Inferior parietal cortex (tissue), 1 donor: ENCODE measurements around the gene ADCY2.

ENCODE experiments used
- DNase-seq: peaks from one replicate; pipeline ENCODE4 v3.0.0-alpha.2; 2016; ENCODE audit errors: extremely low spot score

The ADCY2 gene

DNA sequence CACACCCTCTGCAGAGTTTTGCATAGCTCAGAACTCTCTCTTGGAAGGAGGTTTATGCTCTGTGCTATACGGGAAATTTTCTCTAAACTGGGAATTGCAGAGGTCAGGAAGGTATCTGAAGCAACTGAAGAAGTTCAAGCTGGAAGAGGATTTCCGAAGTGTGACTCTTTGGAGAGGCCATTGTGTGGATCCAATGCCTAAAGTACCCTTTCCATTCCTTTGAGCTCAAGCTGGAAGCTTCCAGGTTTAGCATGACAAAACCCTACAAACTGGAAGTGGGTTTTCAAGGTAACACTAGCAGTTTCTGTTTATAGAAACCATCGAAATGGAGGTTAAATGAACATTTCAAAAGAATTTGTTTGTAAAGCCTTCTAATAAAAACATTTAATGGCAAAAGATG is 267.9 kb downstream of the ADCY2 start:
- DNase-seq = no peak

GRCh38 chr5:7664208-7664607 is 268.3 kb downstream of the ADCY2 start:
- DNase-seq = no peak

DNA sequence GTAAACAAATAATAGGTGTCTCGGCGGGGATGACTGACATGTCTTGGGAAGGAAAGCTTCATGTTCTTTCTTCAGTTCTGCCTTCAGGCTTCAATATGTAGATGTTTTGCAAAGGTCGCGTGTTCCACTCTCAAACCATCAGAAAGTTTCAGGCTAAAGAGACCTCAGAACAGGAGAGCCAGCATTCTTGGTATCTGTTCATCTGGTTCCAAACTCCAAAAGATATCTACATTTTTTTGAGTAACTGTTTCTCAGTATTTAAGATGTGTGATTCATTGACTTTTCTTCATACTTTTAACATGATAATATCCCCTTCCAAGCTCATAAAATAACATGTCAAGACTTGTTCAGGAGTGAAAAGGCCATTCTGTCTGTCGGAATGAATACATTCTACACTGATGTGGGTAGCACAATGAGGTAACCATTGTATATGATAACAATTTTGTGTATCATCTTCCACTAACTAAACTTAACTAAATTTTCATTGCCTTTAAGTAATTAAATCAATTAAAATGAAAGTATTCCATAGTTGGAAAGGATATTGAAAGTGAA is 271.4 kb downstream of the ADCY2 start:
- DNase-seq = no peak

- DNase-seq = no peak
Observed at GRCh38 chr5:7668161-7668560, 272.2 kb downstream of the ADCY2 start.

DNA sequence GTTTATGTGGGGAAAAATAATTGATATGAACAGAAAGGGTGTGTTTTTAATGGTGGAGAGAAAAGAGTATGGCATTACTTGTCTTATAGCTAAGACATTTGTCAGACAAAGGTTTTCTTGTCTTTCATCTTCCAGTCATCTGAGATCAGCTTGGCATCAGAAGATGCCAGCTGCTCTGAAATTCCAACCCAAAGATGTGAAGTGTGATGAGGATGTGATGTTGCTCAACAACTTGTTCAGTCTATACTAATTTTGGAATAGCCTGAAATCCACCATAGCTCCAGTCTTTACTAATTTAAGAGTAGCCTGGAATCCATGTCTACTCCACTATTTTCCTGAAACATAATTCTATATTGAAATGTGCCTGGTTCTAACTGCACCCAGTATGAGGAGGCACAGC is 272.7 kb downstream of the ADCY2 start:
- DNase-seq = no peak

DNA sequence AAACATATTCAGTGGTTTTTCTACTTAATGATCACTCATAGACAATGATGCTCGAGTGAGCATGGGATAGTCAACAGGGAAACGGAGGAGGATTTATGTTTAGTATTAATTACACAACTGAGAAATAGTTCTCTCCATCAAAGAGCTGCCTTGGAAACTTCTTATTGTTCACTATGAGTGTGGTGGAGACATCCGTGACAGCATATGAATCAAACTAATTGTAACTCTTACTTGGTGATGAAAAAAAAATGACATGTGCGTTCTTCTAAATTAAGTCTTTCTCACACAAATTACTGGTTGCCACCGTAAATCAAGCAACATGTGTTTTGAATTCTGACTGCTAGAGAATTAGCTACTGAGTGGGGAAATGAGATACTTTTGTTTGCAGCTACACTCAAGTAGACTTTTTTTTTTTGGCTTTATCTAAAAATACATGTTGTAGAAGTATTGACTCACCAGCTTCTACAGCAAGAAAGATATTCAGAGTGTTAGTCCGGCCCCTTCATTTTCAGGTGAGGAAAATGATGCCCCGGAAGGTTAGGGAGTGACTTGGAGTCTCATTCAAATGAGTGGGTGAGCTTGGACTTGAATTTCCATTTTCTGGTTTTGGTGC is 275.5 kb downstream of the ADCY2 start:
- no peak for DNase-seq

DNA sequence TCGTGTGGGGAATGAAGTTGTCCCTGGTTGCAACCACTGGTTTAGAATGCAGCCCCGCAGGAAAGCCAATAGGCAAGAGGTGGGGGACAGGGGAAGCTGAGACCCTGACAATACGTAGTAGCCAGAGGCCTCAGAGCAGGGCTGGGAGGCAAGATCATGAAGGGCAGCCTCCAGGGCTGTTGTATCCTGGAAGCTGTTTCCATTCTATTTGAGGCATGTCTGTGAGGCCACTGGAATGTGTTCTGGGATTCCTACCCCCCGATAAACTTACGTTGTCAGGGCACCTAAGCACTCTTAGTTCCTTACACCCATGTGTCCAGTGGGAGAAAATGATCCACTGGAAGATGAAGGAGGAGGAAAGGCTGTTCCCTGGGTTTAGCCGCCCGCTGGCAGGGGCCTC is 277.7 kb downstream of the ADCY2 start:
- no peak for DNase-seq

DNA sequence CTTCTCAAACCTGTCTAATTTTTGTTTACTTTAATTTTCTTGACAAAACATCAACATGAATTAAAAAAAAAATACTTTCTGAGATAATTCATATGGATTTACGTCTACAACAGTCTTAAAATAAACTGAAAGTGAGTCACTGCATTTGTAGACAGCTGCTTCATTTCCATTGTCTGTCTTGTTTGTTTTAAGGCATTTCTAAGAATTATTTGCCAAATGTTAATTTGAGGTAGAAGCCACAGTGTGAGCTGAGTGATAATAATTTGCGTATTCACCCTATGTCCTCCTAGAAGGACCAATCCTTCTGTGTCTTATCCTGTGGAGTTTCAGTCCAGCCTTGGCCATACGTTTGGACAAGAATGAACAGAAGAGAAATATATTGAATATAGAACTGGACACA is 280.5 kb downstream of the ADCY2 start:
- DNase-seq = no peak

DNA sequence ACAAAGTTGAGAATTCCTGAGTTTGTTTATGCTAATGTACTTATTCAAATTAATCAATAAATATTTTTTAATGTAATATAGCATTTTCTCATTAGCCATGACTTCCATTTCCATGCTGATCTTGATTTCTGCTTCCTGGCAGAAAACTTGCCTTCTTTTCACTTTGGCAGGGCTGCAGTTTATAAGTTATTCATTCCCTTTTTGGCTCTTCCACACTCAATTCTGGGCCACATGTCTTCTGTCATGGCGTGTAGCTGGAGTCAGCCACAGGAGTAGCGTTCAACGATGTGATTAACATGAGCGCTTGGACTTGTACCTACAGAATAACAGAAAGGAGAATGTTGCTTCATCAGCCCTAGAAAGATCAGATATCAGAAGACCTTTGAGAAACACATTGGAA is 282.1 kb downstream of the ADCY2 start:
- DNase-seq = no peak

DNA sequence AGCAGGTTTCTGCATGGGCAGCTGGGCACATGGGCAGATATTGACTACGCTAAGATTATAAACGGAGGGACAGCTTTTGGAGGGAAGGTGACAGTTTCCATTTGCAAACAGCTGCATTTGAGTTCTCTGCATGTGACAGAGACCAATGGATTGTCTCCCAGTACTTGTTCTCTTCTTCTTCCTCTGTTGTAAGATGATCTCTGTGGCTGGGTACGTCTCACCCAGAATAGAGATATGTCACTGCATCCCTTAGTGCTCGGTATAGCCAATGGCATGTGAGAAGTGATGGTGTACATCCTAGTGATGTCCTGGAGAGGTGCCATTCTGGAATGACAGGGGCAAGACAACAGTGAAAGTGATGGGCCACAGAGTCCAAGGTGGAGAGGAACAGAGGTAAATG is 283.7 kb downstream of the ADCY2 start:
- DNase-seq = no peak

GRCh38 chr5:7680260-7680659 is 284.3 kb downstream of the ADCY2 start:
- no peak for DNase-seq

GRCh38 chr5:7682379-7682778 is 286.4 kb downstream of the ADCY2 start:
- DNase-seq = no peak

DNA sequence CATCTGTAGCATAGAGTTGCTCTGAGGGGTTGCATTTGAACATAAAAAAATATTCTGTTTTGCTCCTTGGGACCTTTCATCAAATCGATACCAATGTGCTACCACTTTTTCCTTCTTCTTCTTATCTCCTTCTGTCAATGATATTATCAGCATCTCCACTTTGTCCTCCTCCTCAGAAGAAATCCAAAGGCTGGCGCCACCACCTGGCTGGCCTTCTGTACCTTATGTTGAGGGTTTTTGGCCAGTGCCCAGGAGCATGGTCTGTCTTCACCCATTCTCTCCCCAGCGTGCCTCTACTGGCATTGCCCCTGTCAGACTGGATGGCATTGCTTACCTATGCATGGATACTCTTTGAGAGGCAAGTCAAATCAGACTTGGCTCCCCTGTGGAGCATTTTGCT is 287.8 kb downstream of the ADCY2 start:
- DNase-seq = no peak

DNA sequence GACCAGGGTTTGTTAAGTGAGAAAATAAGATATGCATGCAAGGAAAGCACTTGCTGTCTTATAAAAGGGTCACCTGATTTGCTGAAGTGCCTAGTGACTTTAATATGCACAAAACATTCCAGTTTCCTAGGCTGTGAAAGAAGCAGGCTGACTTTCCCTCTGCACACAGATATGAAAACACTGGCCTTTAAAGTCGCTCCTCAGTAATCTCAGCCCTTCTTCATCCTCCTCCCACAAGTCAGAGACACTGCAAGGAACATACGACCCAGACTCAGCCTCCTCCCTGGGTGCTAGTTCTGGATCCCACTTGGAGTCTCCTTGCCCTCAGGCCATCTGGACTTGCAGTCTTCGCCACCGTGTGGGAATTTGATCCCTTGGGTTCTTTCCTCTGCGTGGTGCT is 288.9 kb downstream of the ADCY2 start:
- DNase-seq = no peak

- DNase-seq = no peak
Observed at GRCh38 chr5:7686794-7687193, 290.9 kb downstream of the ADCY2 start.

- DNase-seq = no peak
Observed at GRCh38 chr5:7690557-7690956, 294.6 kb downstream of the ADCY2 start.

- no peak for DNase-seq
Observed at GRCh38 chr5:7705261-7705660, 309.3 kb downstream of the ADCY2 start.

DNA sequence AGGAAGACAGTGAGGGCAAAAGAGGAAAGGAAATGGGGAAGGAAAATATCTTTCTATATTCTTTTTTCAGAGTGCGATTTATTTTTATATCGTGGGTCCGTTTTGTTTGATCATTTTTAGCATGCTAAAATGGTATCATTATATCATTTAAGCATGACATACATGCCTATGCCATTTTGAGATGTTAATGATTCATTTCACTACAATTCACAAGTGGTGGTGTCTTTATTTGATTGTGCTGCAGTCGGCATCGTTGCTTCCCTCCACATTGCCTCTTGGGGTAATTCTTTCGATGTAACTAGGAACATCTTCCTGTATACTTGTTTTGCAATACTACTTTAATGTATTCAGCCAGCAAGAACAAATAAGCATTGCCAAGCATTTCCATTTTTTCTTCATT is 309.8 kb downstream of the ADCY2 start:
- DNase-seq = no peak

GRCh38 chr5:7706256-7706655 is 310.3 kb downstream of the ADCY2 start:
- DNase-seq = no peak

GRCh38 chr5:7714119-7714518 is 318.2 kb downstream of the ADCY2 start:
- DNase-seq = no peak

- no peak for DNase-seq
Observed at GRCh38 chr5:7714697-7715096, 318.8 kb downstream of the ADCY2 start.

- no peak for DNase-seq
Observed at GRCh38 chr5:7717691-7718090, 321.8 kb downstream of the ADCY2 start.

- no peak for DNase-seq
Observed at GRCh38 chr5:7728076-7728475, 332.1 kb downstream of the ADCY2 start.

DNA sequence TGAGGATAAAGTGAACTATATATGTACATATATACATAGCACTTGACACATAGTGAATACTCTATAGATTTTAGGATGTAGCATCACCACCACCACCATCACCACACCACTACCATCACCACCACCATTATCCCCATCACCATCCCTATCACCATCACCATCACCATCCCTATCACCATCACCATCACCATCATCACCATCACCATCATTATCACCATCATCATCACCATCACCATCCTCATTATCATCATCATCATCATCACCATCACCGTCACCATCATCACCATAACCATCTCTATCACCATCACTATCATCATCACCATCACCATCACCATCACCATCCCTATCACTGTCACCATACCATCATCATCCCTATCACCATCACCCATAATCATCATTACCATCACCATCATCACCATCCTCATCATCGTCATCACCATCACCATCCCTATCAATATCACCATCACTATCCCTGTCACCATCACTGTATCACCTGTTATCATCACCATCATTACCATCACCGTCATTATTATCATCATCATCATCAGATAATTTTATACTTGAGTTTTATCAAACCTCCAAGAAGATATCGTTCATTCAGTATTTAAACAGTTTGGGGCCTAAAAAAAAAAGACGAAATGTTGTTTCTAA is 345.6 kb downstream of the ADCY2 start:
- no peak for DNase-seq
